AG20443 (cell line): ENCODE data around the gene EPDR1.

Experiments
- DNase-seq: peaks from one replicate; pipeline ENCODE4 v3.0.0; 2012; ENCODE audit warnings: low spot score, mixed read lengths

Gene EPDR1

GRCh38 chr7:37981664-37982063, 61.2 kb downstream of the EPDR1 start:
- DNase-seq = no peak

- DNase-seq = no peak
These were observed 62.0 kb downstream of the EPDR1 start for GRCh38 chr7:37982423-37982822.

DNA sequence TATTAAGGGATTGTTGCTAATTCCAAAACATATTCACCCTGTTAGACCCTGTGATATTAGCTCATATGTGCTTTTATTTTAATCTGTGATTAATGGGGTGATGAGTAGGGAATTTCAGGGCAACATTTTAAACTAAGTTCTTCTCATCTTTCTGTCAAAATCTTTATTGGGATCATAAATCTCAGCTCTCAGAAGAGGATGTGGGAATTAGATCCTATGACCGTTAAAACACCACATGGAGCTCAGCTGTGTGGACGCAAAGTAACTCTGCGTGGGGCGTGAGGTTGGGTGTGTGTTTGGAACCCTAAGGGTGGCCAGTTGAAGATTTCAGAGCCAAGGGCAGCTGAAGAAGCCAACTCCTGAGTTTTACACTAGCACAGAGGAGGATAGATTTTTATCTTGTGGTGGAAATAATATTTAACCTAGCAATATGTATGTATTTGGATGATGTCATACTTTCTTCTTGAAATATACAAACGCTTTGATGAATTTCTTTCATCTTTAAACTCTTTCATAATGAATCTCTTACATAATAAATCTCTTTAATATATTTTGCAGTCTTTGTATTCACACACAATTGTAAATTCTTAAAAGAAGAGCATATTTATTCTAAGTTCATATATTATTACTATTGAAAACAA, 64.4 kb downstream of the EPDR1 start:
- DNase-seq = no peak

DNA sequence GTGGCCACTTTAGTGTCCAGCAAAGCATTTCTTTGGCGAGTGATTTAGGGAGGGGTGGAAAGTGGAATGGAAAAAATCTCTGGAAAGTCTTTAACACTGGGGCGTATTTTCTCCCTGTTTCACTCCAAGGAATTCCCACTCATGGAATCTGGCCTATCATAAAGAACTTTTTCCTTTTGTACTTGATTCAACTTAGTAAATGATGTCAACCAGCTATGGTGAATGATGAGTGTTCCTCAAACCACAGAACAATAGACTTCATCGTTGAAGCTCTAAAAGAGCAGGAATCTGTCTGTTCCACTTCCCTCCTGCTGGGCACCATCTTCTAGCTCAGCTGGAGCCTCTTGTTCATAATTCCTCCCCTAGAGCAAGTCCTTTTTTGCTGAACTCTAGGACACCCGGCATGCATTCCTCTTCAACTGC, 66.5 kb downstream of the EPDR1 start:
- DNase-seq = peak; percentile 30

GRCh38 chr7:37987732-37988131, 67.3 kb downstream of the EPDR1 start:
- peak; percentile 21 for DNase-seq

GRCh38 chr7:37988721-37989650, 68.5 kb downstream of the EPDR1 start:
- DNase-seq = no peak

GRCh38 chr7:37990337-37990736, 69.9 kb downstream of the EPDR1 start:
- DNase-seq = no peak

DNA sequence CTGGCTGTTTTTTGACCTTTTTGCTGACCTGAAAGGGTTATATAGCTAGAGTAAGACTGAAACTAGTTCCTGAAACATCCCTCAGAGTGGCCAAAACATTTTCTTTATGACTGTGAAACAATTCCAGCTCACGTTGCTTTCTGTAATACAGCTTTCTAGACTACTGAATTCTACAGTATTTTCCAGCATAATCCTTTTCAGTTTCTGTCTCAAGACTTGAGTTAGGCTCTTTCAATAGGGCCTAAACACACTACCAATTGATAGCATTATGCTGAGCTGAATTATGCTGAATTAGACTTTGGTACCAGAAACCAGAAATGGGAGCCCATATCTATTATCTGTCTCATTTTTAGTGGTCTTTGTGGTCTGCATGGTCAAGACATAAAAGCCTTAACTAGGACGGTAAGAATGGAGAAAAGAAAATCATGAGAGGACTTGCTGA, 72.6 kb downstream of the EPDR1 start:
- no peak for DNase-seq

DNA sequence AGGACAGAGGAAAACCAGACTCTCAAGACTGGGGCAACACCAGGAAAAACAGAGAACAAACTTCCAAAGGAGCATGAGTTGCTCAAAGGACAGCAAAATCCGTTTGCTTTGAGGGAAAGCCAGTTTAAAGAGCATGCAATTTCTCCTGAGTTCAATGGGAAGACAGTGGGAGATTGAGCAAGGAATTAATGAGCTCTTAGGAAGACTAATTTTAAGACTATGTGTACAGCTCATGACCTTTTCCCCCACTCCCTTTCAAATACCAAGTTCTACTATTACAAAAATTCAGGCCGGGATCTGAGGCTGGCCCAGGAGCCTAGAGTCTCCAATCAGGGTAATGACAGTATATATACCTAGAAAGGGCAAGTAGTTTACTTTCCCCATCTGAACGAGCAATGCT, 79.2 kb downstream of the EPDR1 start:
- peak; percentile 34 for DNase-seq

- DNase-seq = peak; percentile 37
These were observed 79.8 kb downstream of the EPDR1 start for GRCh38 chr7:38000272-38000671.
